Pons (tissue), 1 donor: ENCODE measurements around the gene NEK11.
"Not testable (repeated sequence)": the region's sequence is repeated elsewhere in the genome, so short reads cannot be mapped to it uniquely, and the experiment has no call there.

ENCODE experiments used
- DNase-seq: peaks from one replicate; pipeline ENCODE4 v3.0.0-alpha.2; 2016; ENCODE audit warnings: low spot score

Gene NEK11

GRCh38 chr3:131038326-131038725, 11.6 kb downstream of the NEK11 start:
- no peak for DNase-seq

GRCh38 chr3:131042271-131042985, 15.8 kb downstream of the NEK11 start:
- not testable (repeated sequence) for DNase-seq

GRCh38 chr3:131047582-131047981, 20.9 kb downstream of the NEK11 start:
- DNase-seq, result no peak

- no peak for DNase-seq
Measured at GRCh38 chr3:131048030-131048429, 21.4 kb downstream of the NEK11 start.

- no peak for DNase-seq
Measured at GRCh38 chr3:131050001-131050400, 23.3 kb downstream of the NEK11 start.

GRCh38 chr3:131053043-131053859, 26.6 kb downstream of the NEK11 start:
- DNase-seq, result peak; percentile 42

- no peak for DNase-seq
Measured at GRCh38 chr3:131067983-131068382, 41.3 kb downstream of the NEK11 start.

- no peak for DNase-seq
Measured at GRCh38 chr3:131072099-131072559, 45.5 kb downstream of the NEK11 start.

- no peak for DNase-seq
Measured at GRCh38 chr3:131072845-131073244, 46.2 kb downstream of the NEK11 start.

GRCh38 chr3:131075632-131076328, 49.1 kb downstream of the NEK11 start:
- DNase-seq, result no peak

- no peak for DNase-seq
Measured at GRCh38 chr3:131077904-131078303, 51.2 kb downstream of the NEK11 start.

- no peak for DNase-seq
Measured at GRCh38 chr3:131079086-131079485, 52.4 kb downstream of the NEK11 start.

GRCh38 chr3:131081224-131081623, 54.5 kb downstream of the NEK11 start:
- no peak for DNase-seq

- DNase-seq, result no peak
Measured at GRCh38 chr3:131082246-131082645, 55.6 kb downstream of the NEK11 start.

GRCh38 chr3:131082871-131083863, 56.5 kb downstream of the NEK11 start:
- peak; percentile 97 for DNase-seq

- no peak for DNase-seq
Measured at GRCh38 chr3:131091768-131092167, 65.1 kb downstream of the NEK11 start.

GRCh38 chr3:131107637-131108433, 81.2 kb downstream of the NEK11 start:
- DNase-seq, result no peak

GRCh38 chr3:131109156-131109555, 82.5 kb downstream of the NEK11 start:
- DNase-seq, result no peak

- no peak for DNase-seq
Measured at GRCh38 chr3:131110087-131110486, 83.4 kb downstream of the NEK11 start.

- DNase-seq, result no peak
Measured at GRCh38 chr3:131114256-131114655, 87.6 kb downstream of the NEK11 start.

- DNase-seq, result no peak
Measured at GRCh38 chr3:131125684-131126083, 99.0 kb downstream of the NEK11 start.
